ENCODE measurements around the gene FLACC1. TPM values are rescaled to one million over a fixed set of nuclear protein-coding genes. Genes with fewer than 3 reads are reported as not detected.

Gene FLACC1
- total and polyA plus RNA-seq, 2 experiments from 2014 or later = 0.10 to 0.27 TPM

DNA sequence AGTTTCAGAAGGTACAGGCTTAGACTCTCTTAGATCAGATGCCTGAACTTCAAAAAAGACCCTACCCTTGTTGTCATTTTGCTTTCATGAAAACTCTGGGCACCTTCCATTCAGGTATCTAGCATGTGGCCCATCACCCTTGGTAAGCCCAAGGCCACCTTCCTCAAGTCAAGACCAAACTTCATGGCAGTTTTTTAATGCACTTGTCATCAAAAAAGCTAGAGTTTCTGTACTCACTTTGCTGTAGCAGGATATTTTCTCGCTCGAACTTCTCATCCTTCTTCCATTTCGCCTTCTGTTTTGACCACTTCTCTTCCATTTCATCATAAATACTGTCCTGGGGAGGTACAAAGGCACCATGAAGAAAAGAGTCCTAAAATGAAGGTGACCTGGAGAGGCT is 48.2 kb downstream of the FLACC1 start (continued):
- TF ChIP-seq, protein P1, sequence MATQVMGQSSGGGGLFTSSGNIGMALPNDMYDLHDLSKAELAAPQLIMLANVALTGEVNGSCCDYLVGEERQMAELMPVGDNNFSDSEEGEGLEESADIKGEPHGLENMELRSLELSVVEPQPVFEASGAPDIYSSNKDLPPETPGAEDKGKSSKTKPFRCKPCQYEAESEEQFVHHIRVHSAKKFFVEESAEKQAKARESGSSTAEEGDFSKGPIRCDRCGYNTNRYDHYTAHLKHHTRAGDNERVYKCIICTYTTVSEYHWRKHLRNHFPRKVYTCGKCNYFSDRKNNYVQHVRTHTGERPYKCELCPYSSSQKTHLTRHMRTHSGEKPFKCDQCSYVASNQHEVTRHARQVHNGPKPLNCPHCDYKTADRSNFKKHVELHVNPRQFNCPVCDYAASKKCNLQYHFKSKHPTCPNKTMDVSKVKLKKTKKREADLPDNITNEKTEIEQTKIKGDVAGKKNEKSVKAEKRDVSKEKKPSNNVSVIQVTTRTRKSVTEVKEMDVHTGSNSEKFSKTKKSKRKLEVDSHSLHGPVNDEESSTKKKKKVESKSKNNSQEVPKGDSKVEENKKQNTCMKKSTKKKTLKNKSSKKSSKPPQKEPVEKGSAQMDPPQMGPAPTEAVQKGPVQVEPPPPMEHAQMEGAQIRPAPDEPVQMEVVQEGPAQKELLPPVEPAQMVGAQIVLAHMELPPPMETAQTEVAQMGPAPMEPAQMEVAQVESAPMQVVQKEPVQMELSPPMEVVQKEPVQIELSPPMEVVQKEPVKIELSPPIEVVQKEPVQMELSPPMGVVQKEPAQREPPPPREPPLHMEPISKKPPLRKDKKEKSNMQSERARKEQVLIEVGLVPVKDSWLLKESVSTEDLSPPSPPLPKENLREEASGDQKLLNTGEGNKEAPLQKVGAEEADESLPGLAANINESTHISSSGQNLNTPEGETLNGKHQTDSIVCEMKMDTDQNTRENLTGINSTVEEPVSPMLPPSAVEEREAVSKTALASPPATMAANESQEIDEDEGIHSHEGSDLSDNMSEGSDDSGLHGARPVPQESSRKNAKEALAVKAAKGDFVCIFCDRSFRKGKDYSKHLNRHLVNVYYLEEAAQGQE (IDR thresholded peaks at IDR 0.05; ENCODE audit: unreplicated experiment) = no peak
- TF ChIP-seq STAT1 (IDR thresholded peaks at IDR 0.05; ENCODE audit: unreplicated experiment) = no peak
- TF ChIP-seq, protein P2, sequence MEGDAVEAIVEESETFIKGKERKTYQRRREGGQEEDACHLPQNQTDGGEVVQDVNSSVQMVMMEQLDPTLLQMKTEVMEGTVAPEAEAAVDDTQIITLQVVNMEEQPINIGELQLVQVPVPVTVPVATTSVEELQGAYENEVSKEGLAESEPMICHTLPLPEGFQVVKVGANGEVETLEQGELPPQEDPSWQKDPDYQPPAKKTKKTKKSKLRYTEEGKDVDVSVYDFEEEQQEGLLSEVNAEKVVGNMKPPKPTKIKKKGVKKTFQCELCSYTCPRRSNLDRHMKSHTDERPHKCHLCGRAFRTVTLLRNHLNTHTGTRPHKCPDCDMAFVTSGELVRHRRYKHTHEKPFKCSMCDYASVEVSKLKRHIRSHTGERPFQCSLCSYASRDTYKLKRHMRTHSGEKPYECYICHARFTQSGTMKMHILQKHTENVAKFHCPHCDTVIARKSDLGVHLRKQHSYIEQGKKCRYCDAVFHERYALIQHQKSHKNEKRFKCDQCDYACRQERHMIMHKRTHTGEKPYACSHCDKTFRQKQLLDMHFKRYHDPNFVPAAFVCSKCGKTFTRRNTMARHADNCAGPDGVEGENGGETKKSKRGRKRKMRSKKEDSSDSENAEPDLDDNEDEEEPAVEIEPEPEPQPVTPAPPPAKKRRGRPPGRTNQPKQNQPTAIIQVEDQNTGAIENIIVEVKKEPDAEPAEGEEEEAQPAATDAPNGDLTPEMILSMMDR (conservative IDR thresholded peaks at IDR 0.05; ENCODE audit: low read depth in 2 of 2) = no peak

DNA sequence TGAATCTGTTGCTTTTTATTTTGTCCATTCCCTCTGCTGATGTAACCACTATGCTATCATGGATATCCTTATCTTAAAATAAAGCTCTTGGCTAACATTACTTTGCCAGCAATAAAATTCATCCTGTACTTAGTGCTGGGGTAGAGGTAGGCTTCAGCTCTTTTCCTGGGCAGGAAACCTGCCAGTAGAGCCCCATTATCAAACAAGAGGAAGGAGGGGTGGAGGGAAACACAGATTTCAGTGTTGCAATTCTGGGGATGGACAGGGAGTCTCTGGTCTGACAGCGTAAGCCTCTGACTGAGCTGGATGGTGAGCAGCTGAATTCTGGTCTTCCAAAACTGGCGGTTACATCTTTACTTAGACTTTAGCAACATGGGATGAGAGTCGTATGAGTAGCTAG is 49.3 kb downstream of the FLACC1 start:
- Mint-ChIP-seq H3K36me3 (ENCODE audit: low read depth) (no peaks in the 10 kb centered on the region), H3K4me3 (no peak overlapping the region), H3K4me1 (no peaks in the 10 kb centered on the region), H3K27ac (no peak overlapping the region), H3K27me3 (ENCODE audit: insufficient read depth, low read depth, poor library complexity) (no peaks in the 10 kb centered on the region), H3K9me3 (peaks cover 3% of the 10 kb centered on the region; the same call in 1 of the 3 replicates)
- no peak overlapping the region for H2AFZ ChIP-seq
- no peak overlapping the region for H3K27ac ChIP-seq (ENCODE audit: low read depth)
- H3K4me1 ChIP-seq (ENCODE audit: insufficient read depth) = no peaks in the 10 kb centered on the region
- H3K27me3 ChIP-seq (ENCODE audit: insufficient read depth) = no peaks in the 10 kb centered on the region
- no peak for DNase-seq (ENCODE audit: low spot score)
- H4K20me1 ChIP-seq (replicated peaks; ENCODE audit: insufficient read depth) = no peaks in the 10 kb centered on the region
- H3F3A ChIP-seq (replicated peaks; ENCODE audit: low read depth) = no peaks in the 10 kb centered on the region
- H3K36me3 ChIP-seq (ENCODE audit: insufficient read depth) = no peaks in the 10 kb centered on the region; the same call in 1 of the 2 replicates
- H3K9me2 ChIP-seq (ENCODE audit: insufficient read depth) = peaks cover 6% of the 10 kb centered on the region; the same call in 1 of the 2 replicates
- no peak overlapping the region for H3K4me2 ChIP-seq
- no peak overlapping the region for H3K4me3 ChIP-seq
- no peak for ATAC-seq
- H3K79me2 ChIP-seq (replicated peaks; ENCODE audit: insufficient read depth) = no peaks in the 10 kb centered on the region
- TF ChIP-seq STAT1 (IDR thresholded peaks at IDR 0.05; ENCODE audit: unreplicated experiment) = no peak
- TF ChIP-seq EZH2phosphoT487 (IDR thresholded peaks at IDR 0.05; ENCODE audit: unreplicated experiment) = no peak
- TF ChIP-seq ZNF331 (CRISPR knock-in tag; IDR thresholded peaks at IDR 0.05; ENCODE audit: low read depth) = no peak
- no peak for TF ChIP-seq CREB1 (CRISPR knock-in tag; IDR thresholded peaks at IDR 0.05; ENCODE audit: low read depth)
- TF ChIP-seq, protein P1 (IDR thresholded peaks at IDR 0.05; ENCODE audit: unreplicated experiment) = no peak
- TF ChIP-seq, protein P3, sequence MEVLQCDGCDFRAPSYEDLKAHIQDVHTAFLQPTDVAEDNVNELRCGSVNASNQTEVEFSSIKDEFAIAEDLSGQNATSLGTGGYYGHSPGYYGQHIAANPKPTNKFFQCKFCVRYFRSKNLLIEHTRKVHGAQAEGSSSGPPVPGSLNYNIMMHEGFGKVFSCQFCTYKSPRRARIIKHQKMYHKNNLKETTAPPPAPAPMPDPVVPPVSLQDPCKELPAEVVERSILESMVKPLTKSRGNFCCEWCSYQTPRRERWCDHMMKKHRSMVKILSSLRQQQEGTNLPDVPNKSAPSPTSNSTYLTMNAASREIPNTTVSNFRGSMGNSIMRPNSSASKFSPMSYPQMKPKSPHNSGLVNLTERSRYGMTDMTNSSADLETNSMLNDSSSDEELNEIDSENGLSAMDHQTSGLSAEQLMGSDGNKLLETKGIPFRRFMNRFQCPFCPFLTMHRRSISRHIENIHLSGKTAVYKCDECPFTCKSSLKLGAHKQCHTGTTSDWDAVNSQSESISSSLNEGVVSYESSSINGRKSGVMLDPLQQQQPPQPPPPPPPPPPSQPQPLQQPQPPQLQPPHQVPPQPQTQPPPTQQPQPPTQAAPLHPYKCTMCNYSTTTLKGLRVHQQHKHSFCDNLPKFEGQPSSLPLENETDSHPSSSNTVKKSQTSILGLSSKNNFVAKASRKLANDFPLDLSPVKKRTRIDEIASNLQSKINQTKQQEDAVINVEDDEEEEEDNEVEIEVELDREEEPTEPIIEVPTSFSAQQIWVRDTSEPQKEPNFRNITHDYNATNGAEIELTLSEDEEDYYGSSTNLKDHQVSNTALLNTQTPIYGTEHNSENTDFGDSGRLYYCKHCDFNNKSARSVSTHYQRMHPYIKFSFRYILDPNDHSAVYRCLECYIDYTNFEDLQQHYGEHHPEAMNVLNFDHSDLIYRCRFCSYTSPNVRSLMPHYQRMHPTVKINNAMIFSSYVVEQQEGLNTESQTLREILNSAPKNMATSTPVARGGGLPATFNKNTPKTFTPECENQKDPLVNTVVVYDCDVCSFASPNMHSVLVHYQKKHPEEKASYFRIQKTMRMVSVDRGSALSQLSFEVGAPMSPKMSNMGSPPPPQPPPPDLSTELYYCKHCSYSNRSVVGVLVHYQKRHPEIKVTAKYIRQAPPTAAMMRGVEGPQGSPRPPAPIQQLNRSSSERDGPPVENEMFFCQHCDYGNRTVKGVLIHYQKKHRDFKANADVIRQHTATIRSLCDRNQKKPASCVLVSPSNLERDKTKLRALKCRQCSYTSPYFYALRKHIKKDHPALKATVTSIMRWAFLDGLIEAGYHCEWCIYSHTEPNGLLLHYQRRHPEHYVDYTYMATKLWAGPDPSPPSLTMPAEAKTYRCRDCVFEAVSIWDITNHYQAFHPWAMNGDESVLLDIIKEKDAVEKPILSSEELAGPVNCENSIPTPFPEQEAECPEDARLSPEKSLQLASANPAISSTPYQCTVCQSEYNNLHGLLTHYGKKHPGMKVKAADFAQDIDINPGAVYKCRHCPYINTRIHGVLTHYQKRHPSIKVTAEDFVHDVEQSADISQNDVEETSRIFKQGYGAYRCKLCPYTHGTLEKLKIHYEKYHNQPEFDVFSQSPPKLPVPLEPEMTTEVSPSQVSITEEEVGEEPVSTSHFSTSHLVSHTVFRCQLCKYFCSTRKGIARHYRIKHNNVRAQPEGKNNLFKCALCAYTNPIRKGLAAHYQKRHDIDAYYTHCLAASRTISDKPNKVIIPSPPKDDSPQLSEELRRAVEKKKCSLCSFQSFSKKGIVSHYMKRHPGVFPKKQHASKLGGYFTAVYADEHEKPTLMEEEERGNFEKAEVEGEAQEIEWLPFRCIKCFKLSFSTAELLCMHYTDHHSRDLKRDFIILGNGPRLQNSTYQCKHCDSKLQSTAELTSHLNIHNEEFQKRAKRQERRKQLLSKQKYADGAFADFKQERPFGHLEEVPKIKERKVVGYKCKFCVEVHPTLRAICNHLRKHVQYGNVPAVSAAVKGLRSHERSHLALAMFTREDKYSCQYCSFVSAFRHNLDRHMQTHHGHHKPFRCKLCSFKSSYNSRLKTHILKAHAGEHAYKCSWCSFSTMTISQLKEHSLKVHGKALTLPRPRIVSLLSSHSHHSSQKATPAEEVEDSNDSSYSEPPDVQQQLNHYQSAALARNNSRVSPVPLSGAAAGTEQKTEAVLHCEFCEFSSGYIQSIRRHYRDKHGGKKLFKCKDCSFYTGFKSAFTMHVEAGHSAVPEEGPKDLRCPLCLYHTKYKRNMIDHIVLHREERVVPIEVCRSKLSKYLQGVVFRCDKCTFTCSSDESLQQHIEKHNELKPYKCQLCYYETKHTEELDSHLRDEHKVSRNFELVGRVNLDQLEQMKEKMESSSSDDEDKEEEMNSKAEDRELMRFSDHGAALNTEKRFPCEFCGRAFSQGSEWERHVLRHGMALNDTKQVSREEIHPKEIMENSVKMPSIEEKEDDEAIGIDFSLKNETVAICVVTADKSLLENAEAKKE (CRISPR knock-in tag; IDR thresholded peaks at IDR 0.05) = no peak
- no peak for TF ChIP-seq JUNB (IDR thresholded peaks at IDR 0.05; ENCODE audit: unreplicated experiment)
- TF ChIP-seq ZNF114 (CRISPR knock-in tag; IDR thresholded peaks at IDR 0.05) = no peak
